ENCODE data around the gene MAP3K3.
A peak's percentile ranks its signal among the peaks of the same experiment; 100 is the strongest.

MAP3K3 gene

DNA sequence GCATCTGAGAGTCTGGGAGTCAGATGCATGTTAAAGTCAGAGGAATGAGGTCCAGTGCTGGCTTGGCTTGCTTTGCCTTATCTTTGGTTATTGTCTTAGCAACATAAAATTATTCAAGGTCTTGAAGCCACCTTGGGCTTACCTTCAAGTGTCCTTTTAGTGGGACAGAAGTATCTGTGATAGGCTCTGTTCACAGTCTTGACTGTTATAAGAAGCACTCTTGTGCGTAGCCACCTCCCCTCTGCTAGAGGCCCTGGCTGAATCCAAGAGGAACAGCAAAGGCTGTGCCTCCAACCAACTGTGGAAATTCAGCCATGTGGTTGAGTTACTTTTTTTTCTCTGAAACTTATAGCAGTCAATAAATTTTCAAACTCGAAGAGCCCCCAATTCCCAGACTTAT is 8.6 kb upstream of the MAP3K3 start:
- CTCF ChIA-PET, result no interaction called here
- no peak overlapping the region for H3K27ac ChIP-seq
- POLR2A ChIA-PET (ENCODE audit: low non-redundant PET), result no interaction called here
- TF ChIP-seq CTCF (conservative IDR thresholded peaks at IDR 0.05; ENCODE audit: low read depth), result no peak
- DNase-seq (ENCODE audit: low spot score), result no peak

GRCh38 chr17:63621229-63621683 is 961 bp upstream of the MAP3K3 start:
- DNase-seq (ENCODE audit: low spot score), result peak; percentile 49
- CTCF ChIA-PET, result interaction anchor here (0.6 to 1.0 kb wide), 3 partner anchors 9 to 69 kb away, joined by 3 read pairs; no protein-coding TSS in a partner anchor
- no peak for TF ChIP-seq CTCF (conservative IDR thresholded peaks at IDR 0.05; ENCODE audit: low read depth)
- peak overlapping the region; percentile 94 for H3K27ac ChIP-seq
- POLR2A ChIA-PET (ENCODE audit: low non-redundant PET), result no interaction called here

GRCh38 chr17:63622574-63623390 is 565 bp downstream of the MAP3K3 start:
- ChIA-PET POLR2A (ENCODE audit: low non-redundant PET) (interaction anchor here (0.6 kb wide), 1 partner anchor 46 kb away, joined by 3 read pairs; no protein-coding TSS in a partner anchor), CTCF (interaction anchor here (0.5 to 0.6 kb wide), 2 partner anchors 151 to 773 kb away, joined by 3 read pairs; partner anchors contain the start of gene CCDC47)
- H3K27ac ChIP-seq, result peak overlapping the region; percentile 94
- no peak for TF ChIP-seq CTCF (conservative IDR thresholded peaks at IDR 0.05; ENCODE audit: low read depth)
- DNase-seq (ENCODE audit: low spot score), result peak; percentile 53

- no peak overlapping the region for H3K27ac ChIP-seq
- DNase-seq (ENCODE audit: low spot score), result no peak
- TF ChIP-seq CTCF (conservative IDR thresholded peaks at IDR 0.05; ENCODE audit: low read depth), result no peak
- ChIA-PET CTCF (interaction anchor here (0.5 to 2.4 kb wide), 2 partner anchors 12 to 774 kb away, joined by 3 to 8 read pairs; no protein-coding TSS in a partner anchor), POLR2A (ENCODE audit: low non-redundant PET) (no interaction called here)
These were observed 1.7 kb downstream of the MAP3K3 start for GRCh38 chr17:63623786-63624530.

DNA sequence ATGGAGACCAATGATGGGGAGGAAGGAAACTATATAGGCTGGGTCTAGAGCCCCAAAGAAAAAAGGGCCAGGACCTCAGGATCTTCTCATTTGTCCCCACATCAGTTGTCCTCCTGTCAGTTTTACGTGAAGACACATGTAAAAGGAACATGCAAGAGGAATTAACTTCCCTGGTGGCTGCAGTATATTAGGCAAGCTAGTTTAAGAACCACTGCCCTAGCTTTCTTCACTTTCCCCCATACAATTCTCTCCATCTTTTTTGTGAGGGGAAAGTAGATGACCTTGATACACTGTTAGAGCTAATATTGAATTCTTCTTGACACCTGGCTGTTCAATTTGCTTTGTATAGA is 2.3 kb downstream of the MAP3K3 start:
- no peak for DNase-seq (ENCODE audit: low spot score)
- ChIA-PET CTCF (interaction anchor here (2.4 kb wide), 1 partner anchor 12 kb away, joined by 8 read pairs; no protein-coding TSS in a partner anchor), POLR2A (ENCODE audit: low non-redundant PET) (no interaction called here)
- no peak for TF ChIP-seq CTCF (conservative IDR thresholded peaks at IDR 0.05; ENCODE audit: low read depth)
- no peak overlapping the region for H3K27ac ChIP-seq

- H3K27ac ChIP-seq, result no peak overlapping the region
- POLR2A ChIA-PET (ENCODE audit: low non-redundant PET), result no interaction called here
- CTCF ChIA-PET, result interaction anchor here (0.6 to 2.4 kb wide), 2 partner anchors 15 to 26 kb away, joined by 5 to 8 read pairs; no protein-coding TSS in a partner anchor
- no peak for DNase-seq (ENCODE audit: low spot score)
- TF ChIP-seq CTCF (conservative IDR thresholded peaks at IDR 0.05; ENCODE audit: low read depth), result no peak
These were observed 4.4 kb downstream of the MAP3K3 start for GRCh38 chr17:63626551-63627180.

Data from RWPE1 (cell line).